Caco-2 (cell line): ENCODE measurements around the gene MTNR1B. TPM values are rescaled to one million over a fixed set of nuclear protein-coding genes. Genes with fewer than 3 reads are reported as not detected.

ENCODE experiments used
- BruUV-seq: library from RNA; stranded (reverse); fragments of 400-500 nt; replicated peaks from 2 replicates; lab custom pipeline; 2021; lab: Mats Ljungman, UMichigan
- CTCF ChIA-PET: fragments of 300-600 bp; sonication (Branson Sonifier 250); formaldehyde crosslinking; loops from one replicate; lab custom pipeline; 2022; ENCODE audit warnings: antibody characterized with exemption; lab: Charles Lee
- POLR2A ChIA-PET: fragments of 300-600 bp; sonication (Branson Sonifier 250); formaldehyde crosslinking; loops from one replicate; lab custom pipeline; 2022; ENCODE audit warnings: antibody characterized with exemption; lab: Charles Lee
- DNase-seq, 2 experiments: peaks; one replicate each; pipeline versions ENCODE4 v3.0.0 to v3.0.0-alpha.2; 2020 to 2022
- H3K27me3 ChIP-seq: replicated peaks from 2 replicates; pipeline ENCODE4 v1.6.0; 2011; ENCODE audit warnings: low read length; ENCODE audit not compliant: control insufficient read depth, insufficient read depth
- H3K36me3 ChIP-seq: 2 replicates; pipeline ENCODE4 v1.5.1; 2011; ENCODE audit warnings: low read length; ENCODE audit not compliant: control insufficient read depth, insufficient read depth
- H3K4me1 ChIP-seq: fragments of 250-450 bp; sonication (Bioruptor Pico); 2 replicates; pipeline ENCODE4 v1.5.1; 2020; ENCODE audit warnings: mild to moderate bottlenecking
- H3K4me3 ChIP-seq: 2 replicates; pipeline ENCODE4 v1.5.1; 2011; ENCODE audit warnings: low read depth, mild to moderate bottlenecking, control low read depth, low read length
- H3K9me3 ChIP-seq: fragments of 250-450 bp; sonication (Bioruptor Pico); 2 replicates; pipeline ENCODE4 v1.5.1; 2020; ENCODE audit warnings: mild to moderate bottlenecking, moderate library complexity
- H3K27ac Mint-ChIP-seq: one replicate; pipeline ENCODE4 v1.8.0; 2022; ENCODE audit warnings: mixed read lengths; ENCODE audit not compliant: unreplicated experiment
- H3K27me3 Mint-ChIP-seq: one replicate; pipeline ENCODE4 v1.8.0; 2022; ENCODE audit warnings: mixed read lengths; ENCODE audit not compliant: insufficient read depth, unreplicated experiment
- H3K36me3 Mint-ChIP-seq: one replicate; pipeline ENCODE4 v1.8.0; 2022; ENCODE audit warnings: mild to moderate bottlenecking, mixed read lengths; ENCODE audit not compliant: insufficient read depth, unreplicated experiment
- H3K4me1 Mint-ChIP-seq: one replicate; pipeline ENCODE4 v1.8.0; 2022; ENCODE audit warnings: low read depth, mixed read lengths; ENCODE audit not compliant: unreplicated experiment
- H3K4me3 Mint-ChIP-seq: one replicate; pipeline ENCODE4 v1.8.0; 2022; ENCODE audit warnings: mild to moderate bottlenecking, moderate library complexity, mixed read lengths; ENCODE audit not compliant: unreplicated experiment
- H3K9me3 Mint-ChIP-seq: one replicate; pipeline ENCODE4 v1.8.0; 2022; ENCODE audit warnings: mixed read lengths; ENCODE audit not compliant: unreplicated experiment
- CTCF ChIP-seq, 2 experiments: fragments of 200-600 bp in 1 of 2; IDR thresholded peaks; 1 replicate in 1 of 2; 2 replicates in 1 of 2; pipeline versions ENCODE4 v1.5.1 to v1.8.0; 2011 to 2022; ENCODE audit warnings: antibody characterized with exemption in 1 of 2, control low read depth in 1 of 2, inconsistent platforms in 1 of 2, low read depth in 1 of 2, low read length in 1 of 2, mild to moderate bottlenecking in 1 of 2, moderate library complexity in 1 of 2; ENCODE audit not compliant: insufficient read depth in 1 of 2, severe bottlenecking in 1 of 2, unreplicated experiment in 1 of 2
- intact Hi-C: fragments of 100-400 bp; cut with micrococcal nuclease; formaldehyde crosslinking; loops from one replicate; pipeline ENCODE4 v1.10.0; 2022; ENCODE audit not compliant: unreplicated experiment
- total RNA-seq: library from RNA; stranded (reverse); gene quantifications from 2 replicates; pipeline ENCODE4 v1.2.3, GENCODE V29; 2022

MTNR1B gene
- total RNA-seq, 1 experiment from 2014 or later: not detected

GRCh38 chr11:92979176-92979575 is 9.7 kb downstream of the MTNR1B start:
- no peaks in the 10 kb centered on the region for H3K9me3 Mint-ChIP-seq
- intact Hi-C loops: no loop called here
- H3K4me1 Mint-ChIP-seq: no peaks in the 10 kb centered on the region
- no peak overlapping the region for H3K4me3 Mint-ChIP-seq
- BruUV-seq: no TSS peak
- ChIA-PET CTCF (no interaction called here), POLR2A (no interaction called here)
- peaks cover 6% of the 10 kb centered on the region for H3K27me3 Mint-ChIP-seq
- Histone ChIP-seq H3K36me3 (no peaks in the 10 kb centered on the region), H3K4me1 (no peaks in the 10 kb centered on the region), H3K4me3 (no peak overlapping the region), H3K27me3 (no peaks in the 10 kb centered on the region), H3K9me3 (no peaks in the 10 kb centered on the region)
- no peak for TF ChIP-seq CTCF (IDR thresholded peaks at IDR 0.05; ENCODE audit: insufficient read depth in 1 of 2, low read depth in 1 of 2, low read length in 1 of 2, severe bottlenecking in 1 of 2, unreplicated experiment in 1 of 2)
- DNase-seq: no peak
- H3K36me3 Mint-ChIP-seq: no peaks in the 10 kb centered on the region
- H3K27ac Mint-ChIP-seq: no peak overlapping the region

- Mint-ChIP-seq H3K4me3 (no peak overlapping the region), H3K27me3 (peaks cover 9% of the 10 kb centered on the region), H3K27ac (no peak overlapping the region), H3K36me3 (no peaks in the 10 kb centered on the region), H3K9me3 (no peaks in the 10 kb centered on the region), H3K4me1 (no peaks in the 10 kb centered on the region)
- Histone ChIP-seq H3K36me3 (no peaks in the 10 kb centered on the region), H3K4me1 (no peaks in the 10 kb centered on the region), H3K4me3 (no peak overlapping the region), H3K9me3 (no peaks in the 10 kb centered on the region), H3K27me3 (no peaks in the 10 kb centered on the region)
- POLR2A ChIA-PET: no interaction called here
- no peak for DNase-seq
- CTCF ChIA-PET: no interaction called here
- BruUV-seq: no TSS peak
- intact Hi-C loops: no loop called here
- no peak for TF ChIP-seq CTCF (IDR thresholded peaks at IDR 0.05; ENCODE audit: insufficient read depth in 1 of 2, low read depth in 1 of 2, low read length in 1 of 2, severe bottlenecking in 1 of 2, unreplicated experiment in 1 of 2)
These were observed 10.9 kb downstream of the MTNR1B start for GRCh38 chr11:92980312-92980711.

GRCh38 chr11:92981508-92982043 is 12.1 kb downstream of the MTNR1B start:
- Mint-ChIP-seq H3K4me3 (no peak overlapping the region), H3K36me3 (no peaks in the 10 kb centered on the region), H3K27ac (no peak overlapping the region), H3K27me3 (peaks cover 7% of the 10 kb centered on the region), H3K9me3 (no peaks in the 10 kb centered on the region), H3K4me1 (no peaks in the 10 kb centered on the region)
- Histone ChIP-seq H3K9me3 (no peaks in the 10 kb centered on the region), H3K4me1 (no peaks in the 10 kb centered on the region), H3K27me3 (no peaks in the 10 kb centered on the region), H3K36me3 (no peaks in the 10 kb centered on the region), H3K4me3 (no peak overlapping the region)
- TF ChIP-seq CTCF (IDR thresholded peaks at IDR 0.05; ENCODE audit: insufficient read depth in 1 of 2, low read depth in 1 of 2, low read length in 1 of 2, severe bottlenecking in 1 of 2, unreplicated experiment in 1 of 2): no peak
- BruUV-seq: no TSS peak
- POLR2A ChIA-PET: no interaction called here
- CTCF ChIA-PET: no interaction called here
- DNase-seq: no peak
- intact Hi-C loops: no loop called here
